ENCODE results near the gene RGS14.

- TF ChIP-seq CTCF (IDR thresholded peaks at IDR 0.05; ENCODE audit: low read length) (no peak), EZH2 (optimal IDR thresholded peaks at IDR 0.05; ENCODE audit: low read depth, low read length) (no peak), EZH2phosphoT487 (IDR thresholded peaks at IDR 0.05; ENCODE audit: low read length) (no peak)
Observed at GRCh38 chr5:177332896-177333260, 24.8 kb upstream of the RGS14 start.

Data from MM.1S (cell line).